CD14-positive monocyte (primary cell): ENCODE data around the gene CRISPLD2. TPM values are rescaled to one million over a fixed set of nuclear protein-coding genes. Genes with fewer than 3 reads are reported as not detected.
A peak's percentile ranks its signal among the peaks of the same experiment; 100 is the strongest.

ENCODE experiments used
- DNase-seq, 3 donors: peaks; one replicate each; pipeline ENCODE4 v3.0.0-alpha.2; 2011 to 2022
- H2AFZ ChIP-seq: 2 replicates; pipeline ENCODE4 v1.6.0; 2012; ENCODE audit warnings: mild to moderate bottlenecking, low read depth, low read length, inconsistent platforms; ENCODE audit not compliant: insufficient read depth, poor library complexity, severe bottlenecking
- H3K27ac ChIP-seq, 2 donors: 1 replicate in 1 of 2; 2 replicates in 1 of 2; pipeline ENCODE4 v1.5.1; 2012 to 2013; ENCODE audit warnings: low read length in 2 of 2, control low read depth in 1 of 2, inconsistent platforms in 1 of 2, low read depth in 1 of 2, mild to moderate bottlenecking in 1 of 2
- H3K27me3 ChIP-seq, 2 donors: one replicate each; pipeline versions ENCODE4 v1.6.0 to v1.6.1; 2011 to 2013; ENCODE audit warnings: low read length in 2 of 2; ENCODE audit not compliant: control insufficient read depth in 2 of 2, insufficient read depth in 2 of 2
- H3K36me3 ChIP-seq, 2 donors: replicated peaks in 1 of 2; 1 replicate in 1 of 2; 2 replicates in 1 of 2; pipeline versions ENCODE4 v1.5.1 to v1.6.1; 2012 to 2013; ENCODE audit warnings: low read length in 2 of 2, control low read depth in 1 of 2, inconsistent platforms in 1 of 2, mild to moderate bottlenecking in 1 of 2; ENCODE audit not compliant: insufficient read depth in 2 of 2, control insufficient read depth in 1 of 2
- H3K4me1 ChIP-seq, 2 donors: 1 replicate in 1 of 2; 2 replicates in 1 of 2; pipeline versions ENCODE4 v1.5.1 to v1.6.1; 2012 to 2013; ENCODE audit warnings: low read length in 2 of 2, control low read depth in 1 of 2, inconsistent platforms in 1 of 2, mild to moderate bottlenecking in 1 of 2, moderate library complexity in 1 of 2; ENCODE audit not compliant: insufficient read depth in 2 of 2, control insufficient read depth in 1 of 2
- H3K4me2 ChIP-seq: replicated peaks from 2 replicates; pipeline ENCODE3; 2012; ENCODE audit warnings: low read length, moderate library complexity, mild to moderate bottlenecking; ENCODE audit not compliant: poor library complexity, severe bottlenecking; ENCODE audit errors: extremely low read depth
- H3K4me3 ChIP-seq, 3 experiments: fragments of 200-600 bp in 1 of 3; sonication (generic) in 1 of 3; replicated peaks in 1 of 3; 1 replicate in 2 of 3; 2 replicates in 1 of 3; pipeline ENCODE4 v1.5.1; 2011 to 2013; ENCODE audit warnings: low read length in 3 of 3, mild to moderate bottlenecking in 3 of 3, control low read depth in 2 of 3, low read depth in 2 of 3, inconsistent platforms in 1 of 3, moderate library complexity in 1 of 3
- H3K79me2 ChIP-seq: 2 replicates; pipeline ENCODE4 v1.6.0; 2012; ENCODE audit warnings: mild to moderate bottlenecking, control low read depth, inconsistent platforms, low read length, moderate library complexity; ENCODE audit not compliant: insufficient read depth
- H3K9ac ChIP-seq: 2 replicates; pipeline ENCODE4 v1.6.0; 2017; ENCODE audit warnings: low read length, mild to moderate bottlenecking; ENCODE audit not compliant: insufficient read depth, poor library complexity, severe bottlenecking
- H3K9me3 ChIP-seq, 2 donors: replicated peaks in 1 of 2; 1 replicate in 1 of 2; 2 replicates in 1 of 2; pipeline versions ENCODE4 v1.5.1 to v1.6.1; 2012 to 2013; ENCODE audit warnings: low read length in 2 of 2, control low read depth in 1 of 2; ENCODE audit not compliant: control insufficient read depth in 1 of 2, insufficient read depth in 1 of 2
- H4K20me1 ChIP-seq: 2 replicates; pipeline ENCODE4 v1.6.0; 2012; ENCODE audit warnings: mild to moderate bottlenecking, low read length, control low read depth, moderate library complexity; ENCODE audit not compliant: insufficient read depth
- H3K27ac Mint-ChIP-seq, 7 donors: one replicate each; pipeline ENCODE4 v1.8.0; 2020; ENCODE audit warnings: mild to moderate bottlenecking in 7 of 7, mixed read lengths in 7 of 7, moderate library complexity in 6 of 7, inconsistent platforms in 2 of 7
- H3K27me3 Mint-ChIP-seq, 3 donors: one replicate each; pipeline ENCODE4 v1.8.0; 2021 to 2022; ENCODE audit warnings: low read depth in 3 of 3, mild to moderate bottlenecking in 3 of 3, mixed read lengths in 3 of 3, moderate library complexity in 3 of 3, inconsistent platforms in 1 of 3
- H3K36me3 Mint-ChIP-seq, 2 donors: one replicate each; pipeline ENCODE4 v1.8.0; 2020; ENCODE audit warnings: mixed read lengths in 2 of 2, inconsistent platforms in 1 of 2, mild to moderate bottlenecking in 1 of 2
- H3K4me1 Mint-ChIP-seq: one replicate; pipeline ENCODE4 v1.8.0; 2020; ENCODE audit warnings: mild to moderate bottlenecking, mixed read lengths
- H3K4me3 Mint-ChIP-seq, 2 donors: one replicate each; pipeline ENCODE4 v1.8.0; 2020; ENCODE audit warnings: mild to moderate bottlenecking in 2 of 2, mixed read lengths in 2 of 2, moderate library complexity in 1 of 2
- H3K9me3 Mint-ChIP-seq, 7 donors: one replicate each; pipeline ENCODE4 v1.8.0; 2020 to 2022; ENCODE audit warnings: mixed read lengths in 7 of 7, mild to moderate bottlenecking in 6 of 7, moderate library complexity in 6 of 7, inconsistent platforms in 2 of 7
- CTCF ChIP-seq: fragments of 200-600 bp; IDR thresholded peaks from one replicate; pipeline ENCODE4 v1.8.0; 2022; ENCODE audit warnings: antibody characterized with exemption, mild to moderate bottlenecking
- WGBS: methylation state at CpG from one replicate; pipeline ENCODE4 v1.1.5; 2013; ENCODE audit warnings: missing lambda C conversion rate; ENCODE audit not compliant: insufficient coverage; 5-methylcytosine and 5-hydroxymethylcytosine counted together
- intact Hi-C, 2 donors: fragments of 100-400 bp; cut with micrococcal nuclease; formaldehyde crosslinking; loops; one replicate each; pipeline versions ENCODE4 v1.15.0 to v1.15.1; 2023
- polyA plus RNA-seq, 3 donors: library from polyadenylated mRNA; depleted of rRNA in 1 of 3; unstranded in 2 of 3; stranded (reverse) in 1 of 3; fragments of 300-500 nt in 2 of 3; fragments of >200 nt in 1 of 3; fragmentation: Illumina TruSeq in 2 of 3; gene quantifications; 1 replicate in 2 of 3; 2 replicates in 1 of 3; pipeline ENCODE4 v1.2.3, GENCODE V29; 2012 to 2021

The CRISPLD2 gene
- polyA plus RNA-seq, 3 donors = 40.7 to 90.4 (median 69.0) TPM

GRCh38 chr16:84947022-84947421 lies 127.2 kb downstream of the CRISPLD2 start:
- Histone ChIP-seq H3K27me3 (peaks cover 0 to 3% of the 10 kb centered on the region in 2 donors), H4K20me1 (no peaks in the 10 kb centered on the region), H2AFZ (peak overlapping the region; percentile 73), H3K27ac (peak overlapping the region in 1 of 2 donors; percentile 4), H3K36me3 (no peaks in the 10 kb centered on the region), H3K4me1 (peaks cover 12 to 31% of the 10 kb centered on the region in 2 donors), H3K9me3 (no peaks in the 10 kb centered on the region), H3K79me2 (no peaks in the 10 kb centered on the region), H3K4me3 (no peak overlapping the region), H3K9ac (no peak overlapping the region), H3K4me2 (no peak overlapping the region)
- peaks cover 0 to 6% (median 3%) of the 10 kb centered on the region in 7 donors for H3K9me3 Mint-ChIP-seq
- peaks cover 27% of the 10 kb centered on the region for H3K4me1 Mint-ChIP-seq
- peaks cover 0 to 8% (median 4%) of the 10 kb centered on the region in 3 donors for H3K27me3 Mint-ChIP-seq
- peak overlapping the region in 1 of 2 donors; percentile 59 for H3K4me3 Mint-ChIP-seq
- intact Hi-C loops = no loop called here
- peak overlapping the region in 3 of 7 donors; percentile 46 to 74 (median 59) for H3K27ac Mint-ChIP-seq
- H3K36me3 Mint-ChIP-seq = peaks cover 0 to 3% of the 10 kb centered on the region in 2 donors
- 0% methylated on average over 8 of the region's 9 CpGs for WGBS
- peak; percentile 47 to 70 (median 50) for DNase-seq
- TF ChIP-seq CTCF = no peak

GRCh38 chr16:84947996-84948850 lies 128.4 kb downstream of the CRISPLD2 start:
- no peaks in the 10 kb centered on the region for H3K79me2 ChIP-seq
- Mint-ChIP-seq H3K27ac (no peak overlapping the region), H3K27me3 (peaks cover 0 to 5% (median 2%) of the 10 kb centered on the region in 3 donors), H3K4me1 (peaks cover 39% of the 10 kb centered on the region), H3K9me3 (peaks cover 0 to 6% (median 0%) of the 10 kb centered on the region in 7 donors), H3K4me3 (peak overlapping the region in 1 of 2 donors; percentile 26), H3K36me3 (peaks cover 0 to 3% of the 10 kb centered on the region in 2 donors)
- H3K27me3 ChIP-seq = peaks cover 0 to 3% of the 10 kb centered on the region in 2 donors
- no peak for TF ChIP-seq CTCF
- peaks cover 24 to 43% of the 10 kb centered on the region in 2 donors for H3K4me1 ChIP-seq
- no peaks in the 10 kb centered on the region for H3K36me3 ChIP-seq
- intact Hi-C loops = no loop called here
- 60% methylated on average over 23 of the region's 27 CpGs for WGBS
- H3K9ac ChIP-seq = no peak overlapping the region
- H3K4me2 ChIP-seq = no peak overlapping the region
- H3K27ac ChIP-seq = no peak overlapping the region
- no peaks in the 10 kb centered on the region for H3K9me3 ChIP-seq
- no peak overlapping the region for H2AFZ ChIP-seq
- no peaks in the 10 kb centered on the region for H4K20me1 ChIP-seq
- no peak overlapping the region for H3K4me3 ChIP-seq
- DNase-seq = no peak
